Osteocyte (in vitro differentiated cells): ENCODE data around the gene EVC2. TPM values are rescaled to one million over a fixed set of nuclear protein-coding genes. Genes with fewer than 3 reads are reported as not detected.

Source experiments
- DNase-seq: peaks from one replicate; pipeline ENCODE4 v3.0.0; 2021; ENCODE audit warnings: mixed read lengths; ENCODE audit not compliant: unreplicated experiment; ENCODE audit errors: extremely low spot score
- H3K27ac Mint-ChIP-seq: one replicate; pipeline ENCODE4 v1.8.0; 2021; ENCODE audit warnings: mild to moderate bottlenecking, mixed read lengths; ENCODE audit not compliant: unreplicated experiment
- H3K27me3 Mint-ChIP-seq: one replicate; pipeline ENCODE4 v1.8.0; 2021; ENCODE audit warnings: mixed read lengths; ENCODE audit not compliant: unreplicated experiment
- H3K36me3 Mint-ChIP-seq: one replicate; pipeline ENCODE4 v1.8.0; 2021; ENCODE audit warnings: mixed read lengths; ENCODE audit not compliant: unreplicated experiment
- H3K4me1 Mint-ChIP-seq: one replicate; pipeline ENCODE4 v1.8.0; 2021; ENCODE audit warnings: mixed read lengths; ENCODE audit not compliant: unreplicated experiment
- H3K4me3 Mint-ChIP-seq: one replicate; pipeline ENCODE4 v1.8.0; 2021; ENCODE audit warnings: mild to moderate bottlenecking, moderate library complexity, mixed read lengths; ENCODE audit not compliant: unreplicated experiment
- H3K9me3 Mint-ChIP-seq: one replicate; pipeline ENCODE4 v1.8.0; 2021; ENCODE audit warnings: mixed read lengths; ENCODE audit not compliant: unreplicated experiment
- CTCF ChIP-seq: fragments of 200-600 bp; sonication (generic); IDR thresholded peaks from 2 replicates; pipeline ENCODE4 v1.5.0; 2021; ENCODE audit warnings: antibody characterized with exemption, mild to moderate bottlenecking, moderate library complexity
- total RNA-seq: library from RNA; stranded (reverse); gene quantifications from 2 replicates; pipeline ENCODE4 v1.2.1, GENCODE V29; 2021

EVC2 gene
- total RNA-seq, 1 donor from 2014 or later, result 3.1 TPM

DNA sequence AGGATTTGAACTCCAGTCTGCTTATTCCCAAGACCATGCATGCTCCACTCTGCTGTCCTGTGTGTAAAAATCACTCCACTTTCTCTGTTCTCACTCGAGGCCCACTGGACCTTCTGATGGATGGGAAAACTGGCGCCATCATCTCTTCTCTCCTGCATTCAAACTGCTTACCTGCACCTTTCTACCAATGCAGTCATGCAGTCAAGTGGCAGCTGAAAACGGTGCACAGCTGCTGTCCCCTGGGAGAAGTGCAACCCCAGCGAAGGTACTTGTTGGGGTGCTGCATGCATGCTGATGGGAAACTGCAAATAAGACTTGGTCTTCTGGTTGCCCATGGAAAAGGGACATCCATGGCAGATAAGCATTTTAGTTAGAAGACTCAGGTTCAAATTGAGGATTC is 147.1 kb downstream of the EVC2 start:
- peaks cover 6% of the 10 kb centered on the region for H3K9me3 Mint-ChIP-seq

GRCh38 chr4:5558502-5558901 is 149.9 kb downstream of the EVC2 start:
- H3K36me3 Mint-ChIP-seq, result peaks cover 11% of the 10 kb centered on the region
- no peaks in the 10 kb centered on the region for H3K4me1 Mint-ChIP-seq
- no peak for TF ChIP-seq CTCF
- DNase-seq, result no peak
- no peak overlapping the region for H3K4me3 Mint-ChIP-seq
- peaks cover 6% of the 10 kb centered on the region for H3K9me3 Mint-ChIP-seq
- no peak overlapping the region for H3K27ac Mint-ChIP-seq
- H3K27me3 Mint-ChIP-seq, result peaks cover 2% of the 10 kb centered on the region

More for the DNA sequence above, 147.1 kb downstream of the EVC2 start:
- H3K4me3 Mint-ChIP-seq, result no peak overlapping the region
- no peak for TF ChIP-seq CTCF
- no peak for DNase-seq
- H3K27ac Mint-ChIP-seq, result no peak overlapping the region
- H3K27me3 Mint-ChIP-seq, result peaks cover 2% of the 10 kb centered on the region
- H3K4me1 Mint-ChIP-seq, result no peaks in the 10 kb centered on the region
- H3K36me3 Mint-ChIP-seq, result peaks cover 14% of the 10 kb centered on the region

GRCh38 chr4:5554376-5554775 is 154.0 kb downstream of the EVC2 start:
- peaks cover 16% of the 10 kb centered on the region for H3K9me3 Mint-ChIP-seq
- no peaks in the 10 kb centered on the region for H3K4me1 Mint-ChIP-seq
- TF ChIP-seq CTCF, result no peak
- peak; percentile 21 for DNase-seq
- no peak overlapping the region for H3K27ac Mint-ChIP-seq
- H3K4me3 Mint-ChIP-seq, result no peak overlapping the region
- H3K36me3 Mint-ChIP-seq, result peaks cover 19% of the 10 kb centered on the region
- H3K27me3 Mint-ChIP-seq, result peaks cover 12% of the 10 kb centered on the region

- Mint-ChIP-seq H3K27ac (no peak overlapping the region), H3K36me3 (peaks cover 19% of the 10 kb centered on the region), H3K9me3 (peaks cover 16% of the 10 kb centered on the region), H3K4me3 (no peak overlapping the region), H3K4me1 (no peaks in the 10 kb centered on the region), H3K27me3 (peaks cover 12% of the 10 kb centered on the region)
- no peak for TF ChIP-seq CTCF
- no peak for DNase-seq
Observed at GRCh38 chr4:5553801-5554200, 154.6 kb downstream of the EVC2 start.

DNA sequence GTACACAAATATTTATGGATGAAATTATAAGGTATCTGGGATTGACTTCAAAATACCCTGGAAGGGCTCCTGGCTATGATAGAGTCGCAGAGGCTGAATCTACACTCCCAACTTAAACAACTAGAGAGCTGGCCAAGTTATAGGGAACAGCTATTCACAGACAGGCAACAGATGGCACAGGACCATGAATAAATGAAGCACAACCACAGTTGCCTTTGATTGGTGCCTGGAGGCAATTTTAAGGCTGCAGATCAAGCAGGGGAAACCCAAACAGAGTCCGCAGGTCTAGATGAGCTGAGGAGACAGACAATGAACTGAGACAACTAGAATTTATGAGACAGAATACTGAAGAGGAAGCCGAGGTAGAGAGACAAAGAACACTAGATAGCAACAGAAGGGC is 155.9 kb downstream of the EVC2 start:
- no peak overlapping the region for H3K27ac Mint-ChIP-seq
- no peak overlapping the region for H3K4me3 Mint-ChIP-seq
- DNase-seq, result peak; percentile 53
- peaks cover 12% of the 10 kb centered on the region for H3K27me3 Mint-ChIP-seq
- no peaks in the 10 kb centered on the region for H3K4me1 Mint-ChIP-seq
- peaks cover 16% of the 10 kb centered on the region for H3K36me3 Mint-ChIP-seq
- peaks cover 13% of the 10 kb centered on the region for H3K9me3 Mint-ChIP-seq
- TF ChIP-seq CTCF, result no peak
